ENCODE results near the gene NR2F1-AS1.
"Not testable (repeated sequence)": the region's sequence is repeated elsewhere in the genome, so short reads cannot be mapped to it uniquely, and the experiment has no call there.

The NR2F1-AS1 gene

GRCh38 chr5:93549594-93549993 is 31.4 kb downstream of the NR2F1-AS1 start:
- H3K36me3 Mint-ChIP-seq (ENCODE audit: insufficient read depth); H3K4me3 Mint-ChIP-seq; H3K9me3 Mint-ChIP-seq; H3K4me1 Mint-ChIP-seq; ATAC-seq (replicated peaks; ENCODE audit: extremely low read depth, poor library complexity, severe bottlenecking); DNase-seq (ENCODE audit: low spot score in 2 of 2); H3K27ac Mint-ChIP-seq (ENCODE audit: low read depth): not testable (repeated sequence)
- peaks cover 50% of the 10 kb centered on the region for H3K27me3 Mint-ChIP-seq

GRCh38 chr5:93545872-93546271 is 35.1 kb downstream of the NR2F1-AS1 start:
- Mint-ChIP-seq H3K4me1 (no peaks in the 10 kb centered on the region), H3K27me3 (peaks cover 42% of the 10 kb centered on the region)
- ATAC-seq (replicated peaks; ENCODE audit: extremely low read depth, poor library complexity, severe bottlenecking), result no peak

GRCh38 chr5:93532370-93532769 is 48.6 kb downstream of the NR2F1-AS1 start:
- no peak overlapping the region for H3K4me3 Mint-ChIP-seq

More at GRCh38 chr5:93545872-93546271, 35.1 kb downstream of the NR2F1-AS1 start:
- Mint-ChIP-seq H3K4me3 (no peak overlapping the region), H3K9me3 (no peaks in the 10 kb centered on the region), H3K27ac (ENCODE audit: low read depth) (no peak overlapping the region), H3K36me3 (ENCODE audit: insufficient read depth) (no peaks in the 10 kb centered on the region)
- DNase-seq (ENCODE audit: low spot score in 2 of 2), result no peak

GRCh38 chr5:93521815-93522214 is 59.2 kb downstream of the NR2F1-AS1 start:
- H3K36me3 Mint-ChIP-seq (ENCODE audit: insufficient read depth); ATAC-seq (replicated peaks; ENCODE audit: extremely low read depth, poor library complexity, severe bottlenecking); H3K4me1 Mint-ChIP-seq; H3K27ac Mint-ChIP-seq (ENCODE audit: low read depth); H3K4me3 Mint-ChIP-seq; DNase-seq (ENCODE audit: low spot score in 2 of 2): not testable (repeated sequence)
- H3K27me3 Mint-ChIP-seq, result peaks cover 58% of the 10 kb centered on the region
- peaks cover 25% of the 10 kb centered on the region for H3K9me3 Mint-ChIP-seq

More at GRCh38 chr5:93532370-93532769, 48.6 kb downstream of the NR2F1-AS1 start:
- no peak for ATAC-seq (replicated peaks; ENCODE audit: extremely low read depth, poor library complexity, severe bottlenecking)
- Mint-ChIP-seq H3K27ac (ENCODE audit: low read depth) (no peak overlapping the region), H3K36me3 (ENCODE audit: insufficient read depth) (no peaks in the 10 kb centered on the region), H3K4me1 (no peaks in the 10 kb centered on the region), H3K9me3 (no peaks in the 10 kb centered on the region), H3K27me3 (peaks cover 18% of the 10 kb centered on the region)
- DNase-seq (ENCODE audit: low spot score in 2 of 2), result no peak

GRCh38 chr5:93519740-93520139 is 61.3 kb downstream of the NR2F1-AS1 start:
- DNase-seq (ENCODE audit: low spot score in 2 of 2), result no peak
- H3K36me3 Mint-ChIP-seq (ENCODE audit: insufficient read depth), result no peaks in the 10 kb centered on the region
- peaks cover 15% of the 10 kb centered on the region for H3K9me3 Mint-ChIP-seq
- no peaks in the 10 kb centered on the region for H3K4me1 Mint-ChIP-seq
- H3K27ac Mint-ChIP-seq (ENCODE audit: low read depth), result no peak overlapping the region
- ATAC-seq (replicated peaks; ENCODE audit: extremely low read depth, poor library complexity, severe bottlenecking), result no peak
- H3K27me3 Mint-ChIP-seq, result peaks cover 39% of the 10 kb centered on the region
- no peak overlapping the region for H3K4me3 Mint-ChIP-seq

GRCh38 chr5:93517828-93518227 is 63.2 kb downstream of the NR2F1-AS1 start:
- H3K36me3 Mint-ChIP-seq (ENCODE audit: insufficient read depth), result no peaks in the 10 kb centered on the region
- DNase-seq (ENCODE audit: low spot score in 2 of 2) (no peak), ATAC-seq (replicated peaks; ENCODE audit: extremely low read depth, poor library complexity, severe bottlenecking) (no peak)
- no peak overlapping the region for H3K4me3 Mint-ChIP-seq
- peaks cover 24% of the 10 kb centered on the region for H3K27me3 Mint-ChIP-seq
- H3K4me1 Mint-ChIP-seq, result no peaks in the 10 kb centered on the region
- H3K9me3 Mint-ChIP-seq, result peaks cover 15% of the 10 kb centered on the region
- H3K27ac Mint-ChIP-seq (ENCODE audit: low read depth), result no peak overlapping the region

- Mint-ChIP-seq H3K36me3 (ENCODE audit: insufficient read depth) (peaks cover 3% of the 10 kb centered on the region), H3K4me3 (no peak overlapping the region), H3K4me1 (no peaks in the 10 kb centered on the region), H3K9me3 (no peaks in the 10 kb centered on the region), H3K27ac (ENCODE audit: low read depth) (no peak overlapping the region), H3K27me3 (peaks cover 14% of the 10 kb centered on the region)
- no peak for DNase-seq (ENCODE audit: low spot score in 2 of 2)
- ATAC-seq (replicated peaks; ENCODE audit: extremely low read depth, poor library complexity, severe bottlenecking), result no peak
Observed at GRCh38 chr5:93513298-93513697, 67.7 kb downstream of the NR2F1-AS1 start.

GRCh38 chr5:93512799-93513198 is 68.2 kb downstream of the NR2F1-AS1 start:
- DNase-seq (ENCODE audit: low spot score in 2 of 2) (no peak), ATAC-seq (replicated peaks; ENCODE audit: extremely low read depth, poor library complexity, severe bottlenecking) (no peak)
- Mint-ChIP-seq H3K27ac (ENCODE audit: low read depth) (no peak overlapping the region), H3K27me3 (peaks cover 14% of the 10 kb centered on the region), H3K4me1 (no peaks in the 10 kb centered on the region), H3K9me3 (no peaks in the 10 kb centered on the region), H3K36me3 (ENCODE audit: insufficient read depth) (peaks cover 3% of the 10 kb centered on the region), H3K4me3 (no peak overlapping the region)

GRCh38 chr5:93511445-93511844 is 69.6 kb downstream of the NR2F1-AS1 start:
- H3K4me3 Mint-ChIP-seq, result no peak overlapping the region
- H3K27me3 Mint-ChIP-seq, result peaks cover 14% of the 10 kb centered on the region
- peaks cover 3% of the 10 kb centered on the region for H3K36me3 Mint-ChIP-seq (ENCODE audit: insufficient read depth)
- no peaks in the 10 kb centered on the region for H3K4me1 Mint-ChIP-seq
- H3K27ac Mint-ChIP-seq (ENCODE audit: low read depth), result no peak overlapping the region
- ATAC-seq (replicated peaks; ENCODE audit: extremely low read depth, poor library complexity, severe bottlenecking) (no peak), DNase-seq (ENCODE audit: low spot score in 2 of 2) (no peak)
- H3K9me3 Mint-ChIP-seq, result no peaks in the 10 kb centered on the region

- Mint-ChIP-seq H3K27me3 (peaks cover 14% of the 10 kb centered on the region), H3K4me1 (no peaks in the 10 kb centered on the region), H3K4me3 (no peak overlapping the region), H3K9me3 (no peaks in the 10 kb centered on the region), H3K36me3 (ENCODE audit: insufficient read depth) (peaks cover 3% of the 10 kb centered on the region), H3K27ac (ENCODE audit: low read depth) (no peak overlapping the region)
- no peak for ATAC-seq (replicated peaks; ENCODE audit: extremely low read depth, poor library complexity, severe bottlenecking)
- DNase-seq (ENCODE audit: low spot score in 2 of 2), result no peak
Observed at GRCh38 chr5:93510626-93511380, 70.2 kb downstream of the NR2F1-AS1 start.

- DNase-seq (ENCODE audit: low spot score in 2 of 2); H3K4me3 Mint-ChIP-seq; H3K27ac Mint-ChIP-seq (ENCODE audit: low read depth); H3K4me1 Mint-ChIP-seq; ATAC-seq (replicated peaks; ENCODE audit: extremely low read depth, poor library complexity, severe bottlenecking); H3K9me3 Mint-ChIP-seq; H3K36me3 Mint-ChIP-seq (ENCODE audit: insufficient read depth): not testable (repeated sequence)
- H3K27me3 Mint-ChIP-seq, result peaks cover 16% of the 10 kb centered on the region
Observed at GRCh38 chr5:93505553-93505952, 75.5 kb downstream of the NR2F1-AS1 start.

GRCh38 chr5:93503598-93504067 is 77.4 kb downstream of the NR2F1-AS1 start:
- ATAC-seq (replicated peaks; ENCODE audit: extremely low read depth, poor library complexity, severe bottlenecking) (no peak), DNase-seq (ENCODE audit: low spot score in 2 of 2) (no peak)
- H3K4me3 Mint-ChIP-seq, result no peak overlapping the region
- no peak overlapping the region for H3K27ac Mint-ChIP-seq (ENCODE audit: low read depth)
- peaks cover 12% of the 10 kb centered on the region for H3K27me3 Mint-ChIP-seq
- no peaks in the 10 kb centered on the region for H3K9me3 Mint-ChIP-seq
- no peaks in the 10 kb centered on the region for H3K36me3 Mint-ChIP-seq (ENCODE audit: insufficient read depth)
- no peaks in the 10 kb centered on the region for H3K4me1 Mint-ChIP-seq

GRCh38 chr5:93497096-93497495 is 83.9 kb downstream of the NR2F1-AS1 start:
- no peak for ATAC-seq (replicated peaks; ENCODE audit: extremely low read depth, poor library complexity, severe bottlenecking)

More at GRCh38 chr5:93497096-93497495, 83.9 kb downstream of the NR2F1-AS1 start:
- Mint-ChIP-seq H3K36me3 (ENCODE audit: insufficient read depth) (no peaks in the 10 kb centered on the region), H3K9me3 (no peaks in the 10 kb centered on the region), H3K4me1 (no peaks in the 10 kb centered on the region), H3K27ac (ENCODE audit: low read depth) (no peak overlapping the region), H3K4me3 (no peak overlapping the region), H3K27me3 (peaks cover 12% of the 10 kb centered on the region)
- DNase-seq (ENCODE audit: low spot score in 2 of 2), result no peak

All from central memory CD8-positive, alpha-beta T cell (primary cell).